CD4-positive, alpha-beta T cell (primary cell): ENCODE data around the gene CRYBG1. TPM values are rescaled to one million over a fixed set of nuclear protein-coding genes. Genes with fewer than 3 reads are reported as not detected.

Experiments
- ATAC-seq: fragments of 200-7000 bp; cut with Tn5 transposase; one replicate; pipeline ENCODE4 v1.10.0; 2022; ENCODE audit warnings: mild to moderate bottlenecking; ENCODE audit not compliant: poor library complexity
- CTCF ChIA-PET: fragments of 350-600 bp; sonication (Branson Sonifier 250); formaldehyde crosslinking; loops from one replicate; lab custom pipeline; 2021; ENCODE audit warnings: antibody characterized with exemption, inconsistent platforms; lab: Charles Lee
- POLR2A ChIA-PET: fragments of 350-600 bp; sonication (Branson Sonifier 250); formaldehyde crosslinking; loops from one replicate; lab custom pipeline; 2021; ENCODE audit warnings: antibody characterized with exemption, inconsistent platforms; lab: Charles Lee
- DNase-seq, 14 experiments: peaks; one replicate each; pipeline ENCODE4 v3.0.0-alpha.2; 2013 to 2020; ENCODE audit warnings: mixed read lengths in 2 of 14
- H3K27ac ChIP-seq, 2 donors: one replicate each; pipeline versions ENCODE4 v1.5.1 to v1.7.0; 2013; ENCODE audit warnings: low read length in 2 of 2, low read depth in 1 of 2, mild to moderate bottlenecking in 1 of 2
- H3K27me3 ChIP-seq, 2 experiments: 1 replicate in 1 of 2; 2 replicates in 1 of 2; pipeline versions ENCODE4 v1.6.1 to v1.7.0; 2013; ENCODE audit warnings: low read length in 2 of 2, control low read depth in 1 of 2, mild to moderate bottlenecking in 1 of 2, moderate library complexity in 1 of 2; ENCODE audit not compliant: insufficient read depth in 2 of 2, control insufficient read depth in 1 of 2
- H3K36me3 ChIP-seq: one replicate; pipeline ENCODE4 v1.6.1; 2013; ENCODE audit warnings: low read length, control low read depth; ENCODE audit not compliant: insufficient read depth
- H3K4me1 ChIP-seq: one replicate; pipeline ENCODE4 v1.6.1; 2013; ENCODE audit warnings: low read length, control low read depth; ENCODE audit not compliant: insufficient read depth
- H3K4me3 ChIP-seq: one replicate; pipeline ENCODE4 v1.5.1; 2013; ENCODE audit warnings: mild to moderate bottlenecking, low read length, moderate library complexity
- H3K9me3 ChIP-seq, 2 experiments: 1 replicate in 1 of 2; 2 replicates in 1 of 2; pipeline versions ENCODE4 v1.6.1 to v1.7.0; 2013; ENCODE audit warnings: low read length in 2 of 2, mild to moderate bottlenecking in 2 of 2, control low read depth in 1 of 2, moderate library complexity in 1 of 2; ENCODE audit not compliant: control insufficient read depth in 1 of 2, insufficient read depth in 1 of 2
- H3K27ac Mint-ChIP-seq: one replicate; pipeline ENCODE4 v1.8.0; 2020; ENCODE audit warnings: mixed read lengths
- H3K27me3 Mint-ChIP-seq: one replicate; pipeline ENCODE4 v1.8.0; 2021; ENCODE audit warnings: mixed read lengths
- H3K36me3 Mint-ChIP-seq: one replicate; pipeline ENCODE4 v1.8.0; 2021; ENCODE audit warnings: low read depth, mixed read lengths
- H3K4me1 Mint-ChIP-seq: one replicate; pipeline ENCODE4 v1.8.0; 2021; ENCODE audit warnings: low read depth, mixed read lengths
- H3K4me3 Mint-ChIP-seq: one replicate; pipeline ENCODE4 v1.8.0; 2020; ENCODE audit warnings: mild to moderate bottlenecking, mixed read lengths
- H3K9me3 Mint-ChIP-seq: one replicate; pipeline ENCODE4 v1.8.0; 2020; ENCODE audit warnings: mixed read lengths
- intact Hi-C, 2 experiments: fragments of 100-400 bp; cut with DNase I in 1 of 2; cut with micrococcal nuclease in 1 of 2; formaldehyde crosslinking; loops; one replicate each; pipeline versions ENCODE4 v1.15.1 to v1.9.0; 2023 to 2025; cut with DNase I, micrococcal nuclease
- total RNA-seq, 174 experiments: library from RNA in 2 of 174; stranded (reverse) in 2 of 174; gene quantifications; one replicate each; pipeline ENCODE4 v1.2.3 and lab custom pipeline; 2021 to 2026
- TF ChIP-seq, protein P1 (sequence below): fragments of 200-600 bp; IDR thresholded peaks from one replicate; pipeline ENCODE4 v1.8.0; 2022; ENCODE audit warnings: antibody characterized with exemption, mild to moderate bottlenecking

CRYBG1 gene
- total RNA-seq, 2 experiments from 2014 or later, result 58.5 to 59.4 TPM

DNA sequence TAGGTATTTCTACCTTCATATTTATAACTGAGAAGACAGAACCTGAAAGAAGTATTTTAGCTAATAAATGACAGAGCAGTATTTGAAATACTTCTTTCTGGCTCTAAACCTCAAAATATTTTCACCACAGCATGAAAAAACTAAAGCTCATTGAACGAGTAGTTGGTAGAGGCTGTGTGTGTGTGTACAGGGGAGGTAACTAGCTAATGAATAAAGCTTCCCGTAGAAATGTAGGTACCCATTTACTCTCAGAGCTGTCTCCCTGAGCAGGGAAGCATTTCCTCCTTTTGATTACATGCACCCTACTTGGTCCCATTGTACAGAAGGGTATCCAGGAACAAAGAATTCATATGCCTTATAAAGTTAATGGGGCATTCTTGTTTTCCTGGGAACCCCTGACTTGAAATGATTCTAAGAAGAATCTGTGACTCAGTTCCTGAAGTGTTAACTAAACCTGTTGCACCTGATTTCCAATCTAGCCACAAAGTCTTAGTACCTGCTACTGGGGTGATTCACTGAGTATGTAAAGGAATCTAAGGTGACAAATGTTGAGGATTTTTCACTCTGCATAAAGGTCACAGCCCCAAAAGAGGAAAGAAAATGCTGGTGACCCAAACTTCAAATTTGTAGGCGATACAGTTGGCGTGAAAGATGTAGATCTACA is 12.5 kb downstream of the CRYBG1 start:
- Mint-ChIP-seq H3K36me3 (no peaks in the 10 kb centered on the region), H3K27me3 (peaks cover under 1% of the 10 kb centered on the region), H3K4me3 (no peak overlapping the region), H3K27ac (no peak overlapping the region), H3K9me3 (no peaks in the 10 kb centered on the region), H3K4me1 (no peaks in the 10 kb centered on the region)
- Histone ChIP-seq H3K9me3 (no peaks in the 10 kb centered on the region), H3K36me3 (no peaks in the 10 kb centered on the region), H3K4me1 (no peaks in the 10 kb centered on the region), H3K27me3 (no peaks in the 10 kb centered on the region), H3K4me3 (no peak overlapping the region), H3K27ac (no peak overlapping the region)
- ChIA-PET CTCF (no interaction called here), POLR2A (no interaction called here)
- TF ChIP-seq, protein P1, sequence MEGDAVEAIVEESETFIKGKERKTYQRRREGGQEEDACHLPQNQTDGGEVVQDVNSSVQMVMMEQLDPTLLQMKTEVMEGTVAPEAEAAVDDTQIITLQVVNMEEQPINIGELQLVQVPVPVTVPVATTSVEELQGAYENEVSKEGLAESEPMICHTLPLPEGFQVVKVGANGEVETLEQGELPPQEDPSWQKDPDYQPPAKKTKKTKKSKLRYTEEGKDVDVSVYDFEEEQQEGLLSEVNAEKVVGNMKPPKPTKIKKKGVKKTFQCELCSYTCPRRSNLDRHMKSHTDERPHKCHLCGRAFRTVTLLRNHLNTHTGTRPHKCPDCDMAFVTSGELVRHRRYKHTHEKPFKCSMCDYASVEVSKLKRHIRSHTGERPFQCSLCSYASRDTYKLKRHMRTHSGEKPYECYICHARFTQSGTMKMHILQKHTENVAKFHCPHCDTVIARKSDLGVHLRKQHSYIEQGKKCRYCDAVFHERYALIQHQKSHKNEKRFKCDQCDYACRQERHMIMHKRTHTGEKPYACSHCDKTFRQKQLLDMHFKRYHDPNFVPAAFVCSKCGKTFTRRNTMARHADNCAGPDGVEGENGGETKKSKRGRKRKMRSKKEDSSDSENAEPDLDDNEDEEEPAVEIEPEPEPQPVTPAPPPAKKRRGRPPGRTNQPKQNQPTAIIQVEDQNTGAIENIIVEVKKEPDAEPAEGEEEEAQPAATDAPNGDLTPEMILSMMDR, result no peak
- ATAC-seq (no peak), DNase-seq (no peak)
- intact Hi-C loops, result no loop called here

DNA sequence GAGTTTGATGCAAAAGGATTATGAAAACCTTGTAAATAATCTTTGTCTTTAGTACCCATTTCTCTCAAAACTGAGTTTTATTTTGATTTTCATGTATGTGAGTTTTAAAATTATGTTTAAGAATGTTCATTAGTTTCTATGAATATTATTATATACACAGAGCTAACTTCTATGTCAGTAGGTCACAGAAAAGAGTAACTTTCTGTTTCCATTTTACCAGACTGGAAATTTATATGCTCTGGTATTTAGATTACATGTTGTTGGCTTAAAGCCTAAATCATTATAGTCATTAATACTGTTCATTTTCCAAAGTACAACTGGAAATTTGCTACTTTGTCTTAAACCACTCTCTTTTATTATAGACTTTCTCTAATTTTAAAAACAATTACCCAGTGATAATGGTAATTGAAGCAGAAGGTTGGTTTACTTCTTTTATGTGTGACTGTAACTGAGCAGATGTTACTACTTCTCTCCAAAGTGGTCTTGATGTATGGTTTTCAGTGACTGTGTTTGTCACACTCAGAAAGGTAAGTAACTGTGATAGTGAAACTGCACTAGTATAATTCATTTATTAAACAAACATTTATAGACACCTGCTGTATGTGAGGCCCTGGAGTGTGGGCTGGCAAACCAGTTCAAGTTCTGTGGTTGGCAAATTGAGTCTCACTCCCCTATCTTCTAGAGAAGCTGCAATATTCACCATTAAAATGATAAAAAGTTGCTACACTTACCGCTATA is 13.2 kb downstream of the CRYBG1 start:
- Histone ChIP-seq H3K27ac (no peak overlapping the region), H3K4me1 (no peaks in the 10 kb centered on the region), H3K9me3 (no peaks in the 10 kb centered on the region), H3K4me3 (no peak overlapping the region), H3K27me3 (no peaks in the 10 kb centered on the region), H3K36me3 (no peaks in the 10 kb centered on the region)
- DNase-seq (no peak), ATAC-seq (no peak)
- peaks cover 5% of the 10 kb centered on the region for H3K27me3 Mint-ChIP-seq
- ChIA-PET CTCF (interaction anchor here (0.6 kb wide), 1 partner anchor 178 kb away, joined by 3 read pairs; no protein-coding TSS in a partner anchor), POLR2A (no interaction called here)
- H3K4me1 Mint-ChIP-seq, result no peaks in the 10 kb centered on the region
- intact Hi-C loops, result no loop called here
- H3K36me3 Mint-ChIP-seq, result no peaks in the 10 kb centered on the region
- H3K4me3 Mint-ChIP-seq, result no peak overlapping the region
- no peak overlapping the region for H3K27ac Mint-ChIP-seq
- TF ChIP-seq, protein P1, result no peak
- no peaks in the 10 kb centered on the region for H3K9me3 Mint-ChIP-seq

DNA sequence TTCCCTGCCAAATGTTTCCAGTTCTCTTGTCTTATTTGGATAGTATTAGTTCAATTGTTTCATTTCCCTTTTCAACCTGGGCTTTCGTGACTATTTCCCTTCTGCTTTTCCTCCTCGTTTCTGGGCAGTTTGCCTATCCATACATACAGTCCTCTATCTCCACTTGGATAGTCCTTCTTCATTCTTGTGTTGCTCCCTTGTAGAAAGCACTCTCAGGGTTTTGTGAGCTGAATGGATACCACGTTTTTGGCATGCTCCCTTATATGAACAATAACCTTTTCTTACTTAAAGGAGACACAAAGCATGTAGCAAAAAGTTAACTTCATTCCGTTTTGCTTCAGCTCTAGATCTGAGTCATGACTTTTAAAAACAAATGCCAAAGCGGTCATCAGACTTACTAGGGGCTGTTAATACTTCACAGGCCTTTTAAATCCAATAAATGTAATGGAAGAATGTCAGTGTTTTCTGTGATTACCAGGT is 16.6 kb downstream of the CRYBG1 start:
- Histone ChIP-seq H3K27me3 (no peaks in the 10 kb centered on the region), H3K9me3 (no peaks in the 10 kb centered on the region), H3K27ac (no peak overlapping the region), H3K4me3 (no peak overlapping the region), H3K4me1 (no peaks in the 10 kb centered on the region), H3K36me3 (no peaks in the 10 kb centered on the region)
- TF ChIP-seq, protein P1, result no peak
- ATAC-seq (no peak), DNase-seq (no peak)
- Mint-ChIP-seq H3K27me3 (peaks cover 5% of the 10 kb centered on the region), H3K27ac (no peak overlapping the region), H3K9me3 (no peaks in the 10 kb centered on the region), H3K36me3 (no peaks in the 10 kb centered on the region), H3K4me3 (no peak overlapping the region), H3K4me1 (no peaks in the 10 kb centered on the region)
- intact Hi-C loops, result no loop called here
- CTCF ChIA-PET, result interaction anchor here (1.0 kb wide), 1 partner anchor 38 kb away, joined by 3 read pairs; no protein-coding TSS in a partner anchor
- POLR2A ChIA-PET, result no interaction called here
